Muscle of arm (tissue), 12 donors: ENCODE measurements around the gene PTPN23. TPM values are rescaled to one million over a fixed set of nuclear protein-coding genes. Genes with fewer than 3 reads are reported as not detected.
A peak's percentile ranks its signal among the peaks of the same experiment; 100 is the strongest.

Experiments
- DNase-seq: peaks from one replicate; pipeline ENCODE4 v3.0.0-alpha.2; 2013
- polyA plus RNA-seq, 12 donors: library from polyadenylated mRNA; unstranded; fragments of 120-200 nt; gene quantifications; one replicate each; pipeline ENCODE4 v1.2.1, GENCODE V29; 2013; ENCODE audit not compliant: insufficient read length in 12 of 12

Gene PTPN23
- polyA plus RNA-seq, 12 donors, result 17.2 to 29.4 (median 19.7) TPM; not detected in 1

DNA sequence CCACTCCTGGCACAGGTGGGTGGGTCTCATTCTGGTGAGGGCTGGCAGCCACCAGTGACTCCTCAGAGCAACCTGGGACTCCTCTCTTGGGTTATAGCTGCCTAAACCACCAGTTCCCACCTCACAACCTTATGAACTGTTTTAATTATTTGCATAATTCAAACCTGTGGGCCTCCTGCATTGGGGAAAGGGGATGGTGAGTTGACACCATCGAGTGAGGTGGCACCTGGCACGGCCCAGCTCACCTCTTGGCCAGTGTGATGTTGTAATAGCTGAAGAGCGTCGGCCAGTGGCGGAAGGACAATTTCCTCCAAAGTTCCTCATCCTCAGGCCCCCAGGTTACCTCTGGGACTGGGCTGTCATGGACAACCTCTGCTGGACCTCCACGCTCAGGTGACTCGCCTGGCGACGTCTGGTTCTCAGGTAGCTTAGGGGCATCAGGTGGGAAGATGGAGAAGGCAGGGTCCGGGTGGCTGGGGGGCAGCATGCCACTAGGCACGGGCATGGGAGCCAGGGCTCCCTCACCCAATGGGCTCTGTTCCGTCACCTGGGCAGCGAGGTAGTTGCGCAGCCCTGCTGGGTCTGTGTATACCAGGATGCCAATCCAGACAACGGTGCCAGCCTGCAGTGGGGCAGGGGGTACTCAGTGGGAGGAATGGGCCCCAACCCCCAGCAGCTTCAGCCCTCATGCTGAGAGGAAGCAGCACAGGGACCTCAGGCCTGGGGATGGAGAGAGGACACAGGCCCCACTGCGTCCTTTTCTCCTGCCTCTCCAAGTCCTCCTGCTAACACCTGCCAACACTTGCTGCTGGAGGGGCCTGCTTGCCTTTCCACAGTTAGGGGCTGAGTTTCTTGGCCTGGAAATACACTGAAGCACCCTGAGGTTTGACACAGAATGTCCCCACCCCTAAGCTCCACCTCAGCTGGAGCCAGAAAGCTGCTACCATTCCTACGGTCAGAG, 38.5 kb downstream of the PTPN23 start:
- no peak for DNase-seq

DNA sequence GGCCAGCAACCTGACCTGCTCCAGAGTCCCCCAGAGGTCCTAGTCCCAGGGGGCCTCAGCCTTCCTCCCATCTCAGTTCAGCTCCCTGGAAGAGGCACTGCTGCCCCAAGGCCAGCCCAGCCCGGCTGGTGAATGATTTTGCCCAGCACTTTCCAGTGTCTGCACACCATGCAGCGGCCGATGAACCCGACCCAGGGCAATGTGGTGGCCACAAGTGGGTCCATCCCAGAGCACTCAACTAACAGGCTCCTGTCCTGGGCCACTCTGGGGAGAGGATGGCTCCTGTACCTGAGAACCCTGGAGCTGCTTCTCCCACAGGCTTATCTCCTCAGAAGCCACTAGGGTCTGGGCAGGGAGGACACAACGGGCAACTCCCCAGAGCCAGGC, 39.2 kb downstream of the PTPN23 start:
- no peak for DNase-seq

DNA sequence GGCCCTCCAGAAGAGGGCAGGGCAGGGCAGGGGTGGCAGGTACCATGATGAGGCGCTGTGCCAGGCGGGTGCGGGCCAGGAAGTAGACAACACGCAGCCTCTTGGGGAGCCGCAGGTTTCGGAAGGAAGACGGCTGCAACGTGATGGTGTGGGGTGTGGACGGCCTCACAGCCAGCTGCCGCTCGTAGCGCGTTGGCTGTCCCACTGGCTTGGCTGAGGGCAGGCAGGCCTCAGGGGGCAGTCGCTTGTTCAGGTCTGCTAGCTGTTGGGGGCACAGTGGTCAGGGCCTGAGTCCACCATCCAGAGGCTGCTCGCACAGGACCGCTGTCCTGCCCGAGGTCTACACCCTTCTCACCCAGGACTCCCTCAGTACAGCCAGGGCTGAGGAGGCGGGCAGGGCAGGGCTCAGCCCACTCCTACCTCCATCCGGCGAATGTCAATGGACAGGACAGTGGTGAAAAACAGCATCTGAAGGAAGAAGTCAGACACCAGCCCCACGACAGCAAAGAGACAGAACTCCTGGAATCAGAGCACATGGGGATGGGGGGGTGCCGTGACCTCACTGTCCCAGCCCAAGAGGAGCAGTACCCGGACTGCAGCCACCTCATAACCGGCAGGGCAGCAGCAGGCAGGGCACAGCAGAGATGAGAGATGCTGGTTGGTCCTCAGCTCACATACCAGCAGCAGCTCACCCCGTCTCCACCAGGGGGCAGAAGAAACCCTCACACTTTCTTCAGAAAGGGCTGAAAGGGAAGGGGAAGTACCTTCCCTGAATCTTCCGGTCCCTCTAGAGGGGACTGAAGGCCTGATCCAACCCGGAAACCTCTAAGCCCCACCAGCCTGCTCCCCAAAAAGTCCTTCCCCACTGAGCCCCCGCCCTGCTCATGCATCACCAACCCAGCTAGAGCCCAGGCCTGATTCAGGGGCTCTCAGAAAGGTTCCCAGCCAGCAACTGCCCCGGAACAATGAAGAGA, 40.0 kb downstream of the PTPN23 start:
- DNase-seq, result peak; percentile 85

DNA sequence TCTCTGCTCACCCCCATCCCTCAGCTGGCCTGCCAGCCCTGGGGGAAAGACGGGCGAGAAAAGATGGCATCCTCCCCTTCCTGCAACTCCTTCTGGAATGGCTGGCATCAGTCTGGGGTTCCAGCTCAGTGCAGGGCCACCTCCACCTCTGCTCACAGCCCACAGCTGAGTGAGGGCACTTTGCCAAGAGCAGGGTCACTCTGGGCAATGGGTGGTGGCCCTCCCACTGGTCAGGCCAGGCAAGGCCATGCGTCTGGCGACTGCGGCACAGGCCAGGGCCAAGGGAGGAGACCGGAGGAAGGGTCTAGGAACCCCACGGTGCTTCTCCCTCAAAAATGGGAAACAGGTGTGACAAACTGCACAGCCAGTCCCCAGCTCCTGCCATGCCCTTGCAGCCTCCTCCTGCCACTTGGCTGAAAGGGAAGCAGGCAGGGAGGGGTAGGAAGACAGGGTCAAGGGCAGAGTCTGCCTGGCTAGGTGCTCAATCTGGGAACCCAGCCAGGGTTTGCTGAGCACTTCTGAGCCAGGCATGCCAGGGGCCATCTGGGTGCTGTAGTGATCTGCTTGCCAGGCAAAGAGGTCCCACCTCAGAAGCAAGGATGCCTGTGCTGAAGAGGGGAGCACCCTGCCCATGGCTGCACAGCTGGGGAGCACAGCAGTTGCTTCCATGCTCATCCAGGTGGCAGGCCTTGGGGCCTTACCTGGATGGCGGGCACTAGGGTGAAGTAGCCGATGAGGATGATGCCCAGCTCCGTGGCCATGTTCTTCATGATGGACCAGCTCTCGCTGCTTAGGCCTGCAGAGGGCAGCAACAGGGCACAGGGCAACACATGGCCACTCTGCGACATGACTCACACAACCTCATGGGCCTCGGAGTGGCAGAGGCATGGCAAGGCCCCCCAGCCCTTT, 41.2 kb downstream of the PTPN23 start:
- DNase-seq, result no peak

DNA sequence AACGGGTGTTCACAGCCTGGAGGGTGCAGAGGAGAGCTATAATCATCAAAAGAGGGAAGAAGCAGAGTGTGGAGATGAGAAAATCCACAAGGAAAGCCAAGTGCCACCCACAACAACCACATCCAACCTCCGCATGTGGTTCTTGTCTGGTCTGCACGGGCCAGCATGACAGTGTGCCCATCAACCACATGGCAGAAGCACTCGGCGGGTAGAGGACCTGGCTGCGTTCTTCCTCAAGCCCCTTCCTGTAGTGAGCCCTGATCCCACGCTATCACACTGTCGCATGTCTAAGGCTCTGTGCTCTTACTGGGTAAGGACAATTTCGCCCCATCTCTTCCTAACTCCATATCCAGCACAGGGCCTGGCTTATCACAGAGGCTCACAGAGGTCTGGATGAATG, 41.9 kb downstream of the PTPN23 start:
- no peak for DNase-seq

DNA sequence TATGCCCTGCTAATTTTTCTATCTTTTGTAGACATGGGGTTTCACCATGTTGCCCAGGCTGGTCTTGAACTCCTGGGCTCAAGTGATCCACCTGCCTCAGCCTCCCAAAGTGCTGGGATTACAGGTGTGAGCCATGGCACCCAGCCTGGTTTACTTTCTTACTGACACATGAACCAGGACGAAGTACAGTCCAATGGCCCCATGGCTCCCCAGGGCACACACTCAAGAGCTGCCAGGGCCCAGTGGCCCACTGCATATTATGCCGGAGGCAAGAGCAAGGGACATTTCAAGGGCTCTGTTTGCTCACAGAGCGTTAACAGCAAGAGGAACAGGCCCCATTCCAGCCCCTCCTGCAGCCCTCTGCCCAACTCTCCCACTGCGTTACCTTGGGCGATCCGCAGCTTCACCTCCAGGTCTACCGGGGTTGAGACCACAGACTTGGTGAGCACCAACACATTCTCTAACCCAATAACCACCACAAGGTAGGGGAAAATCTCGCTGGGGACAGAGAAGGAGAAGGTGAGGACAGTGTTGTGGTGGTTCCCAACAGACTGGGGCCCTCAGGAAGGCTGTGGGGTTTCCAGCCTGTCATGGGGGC, 42.8 kb downstream of the PTPN23 start:
- no peak for DNase-seq

DNA sequence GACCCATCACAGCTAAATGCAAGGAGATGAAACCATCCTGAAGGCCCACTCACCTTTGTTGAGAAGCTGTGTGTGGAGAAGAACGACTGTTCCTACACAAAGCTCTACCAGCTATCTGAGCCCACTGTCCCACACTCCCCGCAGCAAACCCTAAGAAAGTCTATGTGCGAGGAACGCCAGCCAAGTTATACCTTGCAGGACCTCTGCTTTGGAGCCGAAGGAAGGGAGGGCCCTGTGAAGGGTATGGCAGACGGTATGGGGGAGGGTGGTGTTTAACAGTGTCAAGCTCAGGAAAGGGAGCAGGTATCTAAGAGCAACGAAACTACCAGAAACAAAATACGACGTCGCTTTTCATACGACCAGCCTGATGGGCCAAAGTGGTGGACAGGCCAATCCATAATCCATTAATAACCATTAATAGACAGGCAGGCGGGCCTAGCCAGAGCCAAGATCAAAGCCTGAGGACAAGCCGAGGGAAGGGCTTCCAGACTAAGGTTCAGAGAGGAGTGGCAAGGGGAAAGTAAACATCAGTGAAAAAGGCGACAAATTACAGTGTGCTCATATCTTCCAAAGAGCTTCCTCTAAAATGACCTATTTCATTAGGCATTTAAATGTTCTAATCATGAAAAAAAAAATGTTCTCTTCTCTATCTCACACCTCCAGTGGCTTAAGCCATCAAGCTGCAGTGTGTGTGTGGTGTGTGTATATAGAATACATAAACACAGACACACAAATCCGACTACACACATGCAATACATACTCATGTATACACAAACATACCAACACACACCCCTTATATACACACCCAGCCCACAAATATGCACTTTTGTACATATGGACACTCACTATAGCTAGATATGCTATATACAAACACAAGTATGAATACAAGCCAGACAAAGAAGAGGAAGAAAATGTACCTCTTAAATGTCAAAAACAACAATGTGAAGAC, 43.9 kb downstream of the PTPN23 start:
- no peak for DNase-seq

DNA sequence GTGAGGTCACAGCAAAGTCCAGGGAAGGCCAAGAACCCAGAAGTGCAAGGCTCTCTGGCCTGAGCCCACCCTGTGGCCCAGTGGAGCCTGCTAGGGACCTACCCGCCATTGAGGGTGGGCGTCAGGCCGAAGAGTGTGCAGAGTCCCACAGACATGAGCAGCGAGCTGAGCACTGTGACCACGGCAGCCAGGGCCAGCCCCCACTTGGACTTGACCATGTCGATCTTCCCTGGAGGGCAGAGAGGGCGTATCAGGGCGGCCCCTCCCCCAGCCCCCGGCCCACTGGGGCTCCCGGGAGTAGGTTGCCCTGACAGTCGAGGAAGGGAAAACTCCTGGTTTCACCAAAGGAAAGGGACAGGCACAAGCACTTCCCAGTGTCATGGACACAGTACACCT, 44.6 kb downstream of the PTPN23 start:
- no peak for DNase-seq

DNA sequence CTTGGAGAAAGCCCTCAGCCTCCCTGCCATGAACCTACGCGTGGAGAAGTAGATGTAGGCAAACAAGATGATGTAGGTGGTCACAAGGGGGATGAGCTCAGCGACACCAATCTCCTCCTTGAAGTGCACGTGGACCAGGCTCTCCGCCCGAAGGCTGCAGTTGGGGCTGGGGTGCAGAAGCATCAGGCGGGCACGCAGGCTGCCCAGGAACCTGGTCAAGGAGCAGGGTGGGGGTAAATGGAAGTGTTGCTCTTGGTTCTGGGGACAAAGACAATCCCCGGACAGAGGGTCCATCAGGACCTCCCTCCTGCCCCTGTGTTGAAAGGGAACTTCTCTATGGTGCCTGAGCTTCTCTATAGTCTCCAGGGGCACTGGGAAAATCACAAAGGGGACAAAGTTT, 45.1 kb downstream of the PTPN23 start:
- DNase-seq, result no peak

DNA sequence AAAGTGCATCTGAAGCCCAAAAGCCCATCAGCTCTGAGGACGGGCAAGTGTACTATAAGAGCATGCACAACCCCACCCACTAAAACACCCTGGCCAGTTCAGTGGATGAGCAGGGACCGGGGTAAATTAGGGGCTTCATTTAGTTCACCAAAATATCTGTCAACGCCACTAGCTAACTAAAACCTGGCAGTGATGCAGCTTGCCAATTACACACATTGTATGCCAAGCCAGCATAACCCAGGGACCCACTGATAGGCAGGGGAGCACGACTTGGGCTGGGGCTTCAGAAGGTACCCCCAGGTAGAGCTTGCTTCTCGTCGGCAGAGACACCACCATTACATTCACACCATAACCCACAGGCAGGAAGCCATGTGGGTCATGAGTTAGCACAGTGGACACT, 47.0 kb downstream of the PTPN23 start:
- no peak for DNase-seq

DNA sequence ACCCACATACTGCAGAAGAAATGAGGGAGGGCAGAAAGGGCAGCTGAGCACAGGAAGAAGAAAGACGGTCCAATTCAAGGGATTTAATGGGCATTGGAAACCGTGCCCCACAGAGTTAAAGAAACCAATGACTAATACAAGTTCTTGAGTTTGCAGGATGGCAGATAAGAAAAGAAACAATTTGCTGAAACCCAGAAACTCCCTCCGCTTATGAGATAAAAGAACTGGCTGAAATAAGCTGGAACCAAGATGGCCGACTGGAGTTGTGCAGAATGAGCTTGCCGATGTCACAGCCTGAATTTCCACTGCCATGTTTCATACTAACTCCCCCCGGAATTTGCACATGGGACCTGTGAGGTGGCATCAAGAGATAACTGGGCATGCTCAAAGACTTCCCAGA, 47.8 kb downstream of the PTPN23 start:
- no peak for DNase-seq

DNA sequence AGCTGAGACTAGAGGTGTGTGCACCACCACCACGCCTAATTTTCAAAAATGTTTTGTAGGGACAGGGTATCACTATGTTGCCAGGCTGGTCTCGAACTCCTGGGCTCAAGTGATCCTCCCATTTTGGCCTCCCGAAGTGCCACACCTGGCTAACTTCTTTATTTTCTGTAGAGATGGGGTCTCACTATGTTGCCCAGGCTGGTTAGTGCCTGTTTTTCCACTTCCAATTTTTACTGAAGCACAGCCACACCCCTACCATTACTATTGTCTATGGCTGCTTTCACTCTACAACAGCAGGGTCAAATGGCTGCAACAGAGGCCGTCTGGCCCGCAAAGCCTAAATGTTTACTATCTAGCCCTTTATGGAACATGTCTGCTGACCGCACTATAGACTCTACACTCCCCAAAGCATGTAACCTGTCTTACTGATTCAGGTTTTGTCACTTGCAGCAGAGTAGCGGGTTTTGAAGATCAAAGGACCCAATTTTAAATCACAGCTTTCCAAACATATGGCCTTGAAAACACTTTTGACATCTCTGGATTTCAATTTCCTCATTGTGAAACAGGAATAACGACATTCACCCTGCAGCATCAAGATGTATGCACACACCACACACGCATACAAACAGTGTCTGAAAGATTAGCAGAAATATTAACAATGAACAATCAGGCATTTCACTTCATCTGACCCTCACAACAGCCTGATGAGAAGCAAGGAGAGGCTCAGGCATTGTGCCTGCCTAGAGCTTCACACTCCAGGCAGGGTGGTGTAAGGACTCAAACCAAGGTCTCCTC, 48.9 kb downstream of the PTPN23 start:
- DNase-seq, result no peak

DNA sequence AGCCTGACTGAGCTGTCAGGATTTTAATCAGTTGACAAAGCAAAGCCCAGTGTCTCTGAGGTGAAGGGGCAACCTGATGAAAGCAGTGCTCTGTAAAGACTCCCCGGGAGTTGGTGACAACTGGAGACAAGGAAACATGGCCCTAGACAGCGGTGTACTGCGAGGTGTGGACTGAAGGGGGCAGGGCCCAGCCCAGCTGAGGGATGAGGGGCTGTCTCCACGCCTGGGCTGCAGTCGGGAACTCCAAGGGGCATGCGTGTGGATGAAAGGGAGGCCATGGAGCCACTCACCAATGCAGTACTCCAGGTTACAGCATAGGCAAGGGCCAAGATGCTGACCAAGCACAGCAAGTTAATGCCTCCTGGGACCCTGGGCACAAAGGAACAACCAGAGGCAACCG, 49.8 kb downstream of the PTPN23 start:
- DNase-seq, result no peak

DNA sequence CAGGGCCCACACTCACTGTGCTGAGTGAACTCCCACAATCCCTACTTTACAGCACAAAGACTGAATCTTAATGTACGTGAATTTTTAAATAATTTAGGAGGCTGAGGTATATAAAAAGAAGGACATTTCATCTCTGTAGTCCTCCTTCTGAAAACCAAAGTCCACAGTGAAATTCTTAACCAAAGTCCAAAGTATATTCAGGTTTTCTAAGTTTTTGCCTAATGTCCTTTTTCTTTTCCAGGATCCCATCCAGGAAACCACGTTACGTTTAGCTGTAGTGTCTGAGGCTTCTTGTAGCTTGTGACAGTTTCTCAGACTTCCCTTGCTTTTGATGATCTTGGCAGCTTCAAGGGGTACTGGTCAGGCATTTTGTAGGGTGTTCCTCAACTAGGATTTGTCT, 50.4 kb downstream of the PTPN23 start:
- no peak for DNase-seq

DNA sequence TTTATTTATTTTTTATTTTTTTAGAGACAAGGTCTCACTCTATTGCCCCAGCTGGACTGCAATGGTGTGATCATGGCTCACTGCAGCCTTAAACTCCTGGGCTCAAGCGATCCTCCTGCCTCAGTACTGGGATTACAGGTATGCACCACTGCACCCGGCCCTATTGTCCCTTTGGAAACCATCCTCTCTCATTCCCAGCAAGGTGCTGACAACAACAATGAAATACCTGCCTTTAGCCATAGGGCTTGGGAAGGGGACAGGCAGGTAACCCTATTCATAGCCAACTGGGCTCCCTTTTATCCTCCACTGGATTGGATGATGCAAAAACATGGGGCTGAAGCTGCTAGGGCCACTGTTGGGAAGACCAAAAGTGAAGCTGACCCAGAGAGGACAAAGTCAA, 51.9 kb downstream of the PTPN23 start:
- no peak for DNase-seq

DNA sequence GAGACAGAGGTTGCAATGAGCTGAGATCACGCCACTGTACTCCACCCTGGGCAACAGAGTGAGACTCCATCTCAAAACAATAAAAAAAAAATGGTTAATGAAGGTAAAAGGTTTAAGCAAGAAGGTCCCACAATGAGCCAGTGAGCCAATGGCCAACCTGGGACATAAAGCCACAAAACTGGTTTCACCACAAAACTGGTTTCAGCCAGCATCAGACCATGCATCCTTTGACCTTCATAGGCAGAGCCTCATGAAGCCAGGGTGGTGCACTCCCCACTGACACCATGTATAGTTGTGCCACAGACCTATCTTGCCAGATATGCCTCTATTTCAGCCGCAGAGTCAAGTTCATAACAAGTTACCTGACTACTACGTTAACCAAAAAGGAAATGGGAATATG, 53.0 kb downstream of the PTPN23 start:
- DNase-seq, result no peak

DNA sequence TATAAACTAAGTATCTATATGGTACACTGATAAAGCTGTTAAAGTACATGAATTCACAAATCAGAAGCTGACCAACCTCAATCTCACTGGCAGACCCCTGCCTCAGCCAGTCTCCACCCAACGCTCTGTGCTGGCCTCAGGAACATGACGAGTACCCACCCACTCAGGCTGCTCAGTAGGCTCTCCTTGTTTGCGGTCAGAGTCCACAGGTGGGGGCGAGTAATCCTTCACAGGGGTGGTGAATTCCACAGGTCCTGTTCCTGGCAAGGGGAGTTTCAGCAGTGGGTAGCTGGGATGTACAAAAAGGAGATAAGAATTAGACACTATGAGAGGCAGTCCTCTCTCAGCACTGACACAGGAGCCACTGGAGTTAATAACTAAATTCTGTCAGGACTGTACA, 54.0 kb downstream of the PTPN23 start:
- no peak for DNase-seq

DNA sequence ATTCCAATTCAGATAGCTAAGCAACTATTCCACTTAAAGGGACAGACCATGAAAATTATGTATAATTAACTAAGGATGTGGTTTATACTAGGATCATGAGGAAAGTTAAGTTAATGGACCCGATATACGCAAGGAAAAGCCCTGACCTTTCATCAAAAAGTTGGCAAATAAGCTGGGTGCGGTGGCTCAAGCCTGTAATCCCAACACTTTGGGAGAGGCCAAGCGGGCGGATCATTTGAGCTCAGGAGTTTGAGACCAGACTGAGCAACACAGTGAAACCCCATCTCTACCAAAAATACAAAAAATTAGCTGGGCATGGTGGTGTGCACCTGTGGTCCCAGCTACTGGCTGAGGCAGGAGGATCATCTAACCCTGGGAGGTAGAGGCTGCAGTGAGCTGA, 55.4 kb downstream of the PTPN23 start:
- no peak for DNase-seq

DNA sequence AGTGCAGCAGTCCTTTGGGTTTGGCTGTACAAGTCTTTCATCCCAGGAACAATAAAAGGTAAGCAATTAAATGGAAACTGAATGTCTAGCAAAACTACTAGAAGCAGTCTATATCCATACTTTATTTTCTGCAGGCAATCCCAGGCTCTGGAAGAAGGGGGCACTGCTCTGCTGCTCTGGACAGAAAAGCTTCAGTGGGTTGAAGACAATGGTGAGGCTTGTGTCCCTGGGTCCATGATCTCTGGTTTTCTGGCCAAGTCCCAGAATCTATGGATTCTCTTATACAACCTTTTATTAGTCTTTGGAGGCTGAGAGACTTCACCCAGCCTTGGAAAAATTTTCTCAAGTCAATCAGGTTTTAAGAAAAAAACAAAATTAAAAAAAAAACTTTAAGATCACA, 59.3 kb downstream of the PTPN23 start:
- DNase-seq, result no peak
